Upper lobe of left lung (tissue), 6 donors: ENCODE results near the gene UXT. TPM values are rescaled to one million over a fixed set of nuclear protein-coding genes. Genes with fewer than 3 reads are reported as not detected.

Experiments
- ATAC-seq, 2 donors: fragments of 200-7000 bp; cut with Tn5 transposase; one replicate each; pipeline ENCODE4 v1.9.1; 2022; ENCODE audit warnings: mild to moderate bottlenecking in 2 of 2, moderate library complexity in 2 of 2; ENCODE audit not compliant: low FRiP score in 2 of 2
- DNase-seq, 2 donors: peaks; one replicate each; pipeline ENCODE4 v3.0.0-alpha.2; 2019 to 2020
- H3K27ac ChIP-seq, 4 donors: fragments of 200-600 bp; sonication (generic); one replicate each; pipeline ENCODE4 v1.5.1; 2016 to 2019
- H3K27me3 ChIP-seq, 4 donors: fragments of 200-600 bp; sonication (generic); one replicate each; pipeline ENCODE4 v1.5.1; 2017 to 2019
- H3K36me3 ChIP-seq, 4 donors: fragments of 200-600 bp; sonication (generic); one replicate each; pipeline ENCODE4 v1.5.1; 2016 to 2019
- H3K4me1 ChIP-seq, 4 donors: fragments of 200-600 bp; sonication (generic); one replicate each; pipeline ENCODE4 v1.5.1; 2018 to 2019
- H3K4me3 ChIP-seq, 4 donors: fragments of 200-600 bp; sonication (generic); one replicate each; pipeline ENCODE4 v1.5.1; 2017 to 2019; ENCODE audit warnings: mild to moderate bottlenecking in 2 of 4, moderate library complexity in 1 of 4
- H3K9me3 ChIP-seq, 4 donors: fragments of 200-600 bp; sonication (generic); one replicate each; pipeline ENCODE4 v1.5.1; 2018 to 2019
- EP300 ChIP-seq, 4 donors: sonication (generic); formaldehyde crosslinking; IDR thresholded peaks; one replicate each; pipeline ENCODE4 v1.5.1; 2017; ENCODE audit warnings: antibody characterized with exemption in 4 of 4, control low read depth in 2 of 4
- POLR2A ChIP-seq, 4 donors: fragments of 450-650 bp; IDR thresholded peaks; one replicate each; pipeline ENCODE4 v1.5.1; 2016 to 2017; ENCODE audit warnings: antibody characterized with exemption in 4 of 4, mild to moderate bottlenecking in 2 of 4
- POLR2AphosphoS5 ChIP-seq, 2 donors: sonication (generic); formaldehyde crosslinking; IDR thresholded peaks; one replicate each; pipeline ENCODE4 v1.5.1; 2017; ENCODE audit warnings: antibody characterized with exemption in 2 of 2
- WGBS, 2 donors: methylation state at CpG; one replicate each; pipeline ENCODE4 v1.1.5; 2017 to 2018; 5-methylcytosine and 5-hydroxymethylcytosine counted together
- total RNA-seq, 6 donors: library from RNA; depleted of rRNA in 4 of 6; stranded (reverse); fragments of >200 nt in 4 of 6; gene quantifications; one replicate each; pipeline versions ENCODE4 v1.1.0 to v1.2.1, GENCODE V29; 2016 to 2021
- TF ChIP-seq, protein P1 (sequence below), 6 experiments: fragments of 450-650 bp in 4 of 6; fragments of 200-600 bp in 2 of 6; sonication (generic) in 2 of 6; IDR thresholded peaks; one replicate each; pipeline ENCODE4 v1.5.1; 2016 to 2019; ENCODE audit warnings: antibody characterized with exemption in 6 of 6
- donor health status: DM: no; HTN: no; CAD: no; lungs with moderate emphysema.
- donor health status: DM: no; HTN: yes; CAD: no; lungs with severe emphysema.

The UXT gene
- total RNA-seq, 6 donors from 2014 or later: 23.0 to 90.6 (median 75.2) TPM

DNA sequence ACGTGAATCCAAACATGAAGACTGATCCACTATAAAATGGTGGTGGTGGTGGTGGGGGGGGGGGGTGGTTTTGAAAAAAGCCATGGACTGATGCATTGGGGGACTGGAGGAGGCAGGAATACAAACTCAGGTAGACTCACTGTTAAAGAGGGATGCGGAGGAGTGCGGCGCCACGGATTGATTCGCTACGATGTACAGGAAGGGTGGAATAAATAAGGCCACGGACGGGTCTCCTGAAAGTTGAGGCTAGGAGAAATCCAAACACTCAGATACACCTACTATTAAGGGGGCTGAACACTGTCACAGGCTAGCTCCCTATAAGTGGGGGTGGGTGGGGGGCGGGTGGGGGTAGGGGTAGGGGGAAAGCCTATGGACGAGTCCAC lies 9.2 kb downstream of the UXT start:
- 1 to 50% methylated on average over 8 to 9 of the region's 11 CpGs for WGBS, 2 donors
- peaks cover 0 to 24% (median 8%) of the 10 kb centered on the region in 4 donors for H3K4me1 ChIP-seq
- peak overlapping the region; percentile 57 to 81 (median 72) for H3K4me3 ChIP-seq

DNA sequence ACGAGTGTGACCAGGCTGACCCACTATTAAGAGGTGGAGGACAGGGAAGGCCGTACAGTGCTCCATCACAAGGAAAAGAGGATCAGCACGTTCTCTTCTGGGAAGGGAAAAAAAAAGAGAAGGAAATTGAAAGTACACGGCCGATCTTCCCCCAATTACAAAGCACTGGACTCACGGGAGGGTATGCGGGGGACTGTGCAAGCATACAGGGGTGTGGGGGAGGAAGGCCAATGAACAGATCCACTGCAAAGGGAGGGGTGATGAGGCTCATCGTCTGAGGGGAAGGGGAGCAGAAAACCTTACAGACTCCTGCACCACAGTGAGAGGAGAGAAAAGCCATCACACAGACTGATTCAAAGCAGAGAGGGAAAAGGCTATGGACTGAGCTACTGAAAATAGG lies 9.7 kb downstream of the UXT start:
- Histone ChIP-seq H3K4me1 (peaks cover 3 to 24% (median 8%) of the 10 kb centered on the region in 4 donors), H3K4me3 (peak overlapping the region in 3 of 4 donors; percentile 71 to 81 (median 73)), H3K36me3 (peaks cover 0 to 2% (median 0%) of the 10 kb centered on the region in 4 donors), H3K9me3 (peaks cover 0 to 4% (median 0%) of the 10 kb centered on the region in 4 donors), H3K27me3 (no peaks in the 10 kb centered on the region), H3K27ac (no peak overlapping the region)
- WGBS, 2 donors: 26 to 55% methylated on average over 8 of the region's 8 CpGs
- no peak for DNase-seq
- ATAC-seq: no peak
- TF ChIP-seq POLR2A (IDR thresholded peaks at IDR 0.05) (no peak), POLR2AphosphoS5 (IDR thresholded peaks at IDR 0.05) (no peak), EP300 (IDR thresholded peaks at IDR 0.05) (no peak)
- TF ChIP-seq, protein P1, sequence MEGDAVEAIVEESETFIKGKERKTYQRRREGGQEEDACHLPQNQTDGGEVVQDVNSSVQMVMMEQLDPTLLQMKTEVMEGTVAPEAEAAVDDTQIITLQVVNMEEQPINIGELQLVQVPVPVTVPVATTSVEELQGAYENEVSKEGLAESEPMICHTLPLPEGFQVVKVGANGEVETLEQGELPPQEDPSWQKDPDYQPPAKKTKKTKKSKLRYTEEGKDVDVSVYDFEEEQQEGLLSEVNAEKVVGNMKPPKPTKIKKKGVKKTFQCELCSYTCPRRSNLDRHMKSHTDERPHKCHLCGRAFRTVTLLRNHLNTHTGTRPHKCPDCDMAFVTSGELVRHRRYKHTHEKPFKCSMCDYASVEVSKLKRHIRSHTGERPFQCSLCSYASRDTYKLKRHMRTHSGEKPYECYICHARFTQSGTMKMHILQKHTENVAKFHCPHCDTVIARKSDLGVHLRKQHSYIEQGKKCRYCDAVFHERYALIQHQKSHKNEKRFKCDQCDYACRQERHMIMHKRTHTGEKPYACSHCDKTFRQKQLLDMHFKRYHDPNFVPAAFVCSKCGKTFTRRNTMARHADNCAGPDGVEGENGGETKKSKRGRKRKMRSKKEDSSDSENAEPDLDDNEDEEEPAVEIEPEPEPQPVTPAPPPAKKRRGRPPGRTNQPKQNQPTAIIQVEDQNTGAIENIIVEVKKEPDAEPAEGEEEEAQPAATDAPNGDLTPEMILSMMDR (IDR thresholded peaks at IDR 0.05): no peak

More for the DNA sequence above, 9.2 kb downstream of the UXT start:
- ATAC-seq (no peak), DNase-seq (no peak)
- peak overlapping the region; percentile 81 to 89 (median 88) for H3K27ac ChIP-seq
- TF ChIP-seq POLR2AphosphoS5 (IDR thresholded peaks at IDR 0.05) (no peak), POLR2A (IDR thresholded peaks at IDR 0.05) (no peak), EP300 (IDR thresholded peaks at IDR 0.05) (no peak)
- TF ChIP-seq, protein P1 (IDR thresholded peaks at IDR 0.05): no peak
- H3K27me3 ChIP-seq: no peaks in the 10 kb centered on the region
- peaks cover 0 to 4% (median 0%) of the 10 kb centered on the region in 4 donors for H3K9me3 ChIP-seq
- H3K36me3 ChIP-seq: peaks cover 0 to 4% (median 0%) of the 10 kb centered on the region in 4 donors

DNA sequence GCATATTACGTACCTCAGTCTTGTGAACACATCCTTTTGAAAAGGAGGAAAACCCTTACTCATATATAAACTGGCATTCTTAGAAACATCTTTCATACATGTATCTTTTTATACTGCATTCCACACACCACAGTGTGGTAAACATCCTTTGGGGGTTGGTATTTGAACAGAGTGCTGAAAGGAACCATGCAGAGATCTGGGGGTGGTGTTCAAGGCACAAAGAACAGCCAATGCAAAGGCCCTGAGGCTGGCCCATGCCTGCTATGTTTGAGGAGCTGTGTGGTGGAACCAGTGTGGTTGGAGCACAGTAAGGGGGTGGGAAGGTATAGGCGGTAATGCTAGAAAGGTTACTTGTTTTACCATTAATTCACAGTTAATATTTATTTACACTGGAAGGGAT lies 10.6 kb downstream of the UXT start:
- TF ChIP-seq, protein P1 (IDR thresholded peaks at IDR 0.05): no peak
- no peak for TF ChIP-seq EP300 (IDR thresholded peaks at IDR 0.05)
- peaks cover 0 to 4% (median 0%) of the 10 kb centered on the region in 4 donors for H3K9me3 ChIP-seq
- H3K4me1 ChIP-seq: peaks cover 3 to 24% (median 10%) of the 10 kb centered on the region in 4 donors
- no peak overlapping the region for H3K4me3 ChIP-seq
- ATAC-seq (no peak), DNase-seq (no peak)
- 87 to 92% methylated on average over 2 of the region's 2 CpGs for WGBS, 2 donors
- H3K36me3 ChIP-seq: no peaks in the 10 kb centered on the region
- no peaks in the 10 kb centered on the region for H3K27me3 ChIP-seq
- no peak overlapping the region for H3K27ac ChIP-seq

DNA sequence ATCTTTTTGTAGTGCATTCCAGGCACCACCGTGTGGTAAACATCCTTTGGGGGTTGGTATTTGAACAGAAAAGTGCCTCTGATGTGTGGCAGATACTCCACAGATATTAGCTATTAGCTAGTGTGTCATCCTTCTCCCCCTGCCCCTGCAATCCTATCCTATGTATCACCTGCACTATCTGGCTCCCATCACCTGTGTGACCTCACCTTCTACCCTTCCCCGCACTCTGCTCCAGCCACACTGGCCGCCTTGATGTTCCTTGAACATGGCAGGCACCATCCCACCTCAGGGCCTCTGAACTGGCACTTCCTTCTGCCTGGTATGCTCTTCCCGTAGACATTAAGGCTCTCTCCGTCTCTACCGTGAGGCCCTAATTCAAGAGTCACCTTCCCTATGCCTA lies 12.3 kb downstream of the UXT start:
- peaks cover 3 to 24% (median 10%) of the 10 kb centered on the region in 4 donors for H3K4me1 ChIP-seq
- no peaks in the 10 kb centered on the region for H3K36me3 ChIP-seq
- H3K4me3 ChIP-seq: no peak overlapping the region
- no peak for DNase-seq
- no peak overlapping the region for H3K27ac ChIP-seq
- 81 to 83% methylated on average over 6 of the region's 6 CpGs for WGBS, 2 donors
- TF ChIP-seq, protein P1 (IDR thresholded peaks at IDR 0.05): no peak
- TF ChIP-seq POLR2AphosphoS5 (IDR thresholded peaks at IDR 0.05): no peak
- TF ChIP-seq POLR2A (IDR thresholded peaks at IDR 0.05): no peak
- no peak for TF ChIP-seq EP300 (IDR thresholded peaks at IDR 0.05)
- H3K27me3 ChIP-seq: no peaks in the 10 kb centered on the region
- peaks cover 0 to 4% (median 0%) of the 10 kb centered on the region in 4 donors for H3K9me3 ChIP-seq
- no peak for ATAC-seq

DNA sequence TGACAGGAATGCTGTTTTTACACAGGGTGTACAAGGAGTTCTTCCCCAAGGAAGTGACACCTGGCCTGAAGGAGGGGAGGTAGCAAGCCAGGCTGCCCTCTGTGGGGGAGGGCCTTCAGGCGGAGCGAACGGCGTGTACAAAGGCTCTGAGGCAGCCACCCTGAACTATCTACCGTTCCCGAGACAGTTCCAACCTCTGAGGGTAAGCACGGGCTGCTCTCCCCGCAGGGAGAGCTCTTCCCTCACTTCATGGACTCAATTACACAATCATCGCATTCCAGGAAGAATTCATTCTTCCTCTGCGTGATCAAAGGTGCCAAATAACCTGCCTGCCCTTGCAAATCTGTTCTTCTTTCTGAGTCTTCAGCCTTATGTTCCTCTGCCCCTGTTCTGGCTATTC lies 13.4 kb downstream of the UXT start:
- peaks cover 3 to 18% (median 10%) of the 10 kb centered on the region in 4 donors for H3K4me1 ChIP-seq
- ATAC-seq: no peak
- TF ChIP-seq POLR2AphosphoS5 (IDR thresholded peaks at IDR 0.05): no peak
- no peak for TF ChIP-seq EP300 (IDR thresholded peaks at IDR 0.05)
- TF ChIP-seq POLR2A (IDR thresholded peaks at IDR 0.05): no peak
- TF ChIP-seq, protein P1 (IDR thresholded peaks at IDR 0.05): no peak
- WGBS, 2 donors: 62 to 65% methylated on average over 10 of the region's 10 CpGs
- H3K4me3 ChIP-seq: no peak overlapping the region
- no peak overlapping the region for H3K27ac ChIP-seq
- H3K9me3 ChIP-seq: peaks cover 0 to 4% (median 0%) of the 10 kb centered on the region in 4 donors
- no peak for DNase-seq
- H3K27me3 ChIP-seq: no peaks in the 10 kb centered on the region
- peaks cover 0 to 9% (median 0%) of the 10 kb centered on the region in 4 donors for H3K36me3 ChIP-seq
